GM18511 (cell line): ENCODE measurements around the gene TUBE1.

Experiments used
- ATAC-seq: cut with Tn5 transposase; IDR thresholded peaks from one replicate; pipeline ENCODE4 v1.9.1; 2021; ENCODE audit warnings: mild to moderate bottlenecking, moderate library complexity; ENCODE audit not compliant: unreplicated experiment

TUBE1 gene

DNA sequence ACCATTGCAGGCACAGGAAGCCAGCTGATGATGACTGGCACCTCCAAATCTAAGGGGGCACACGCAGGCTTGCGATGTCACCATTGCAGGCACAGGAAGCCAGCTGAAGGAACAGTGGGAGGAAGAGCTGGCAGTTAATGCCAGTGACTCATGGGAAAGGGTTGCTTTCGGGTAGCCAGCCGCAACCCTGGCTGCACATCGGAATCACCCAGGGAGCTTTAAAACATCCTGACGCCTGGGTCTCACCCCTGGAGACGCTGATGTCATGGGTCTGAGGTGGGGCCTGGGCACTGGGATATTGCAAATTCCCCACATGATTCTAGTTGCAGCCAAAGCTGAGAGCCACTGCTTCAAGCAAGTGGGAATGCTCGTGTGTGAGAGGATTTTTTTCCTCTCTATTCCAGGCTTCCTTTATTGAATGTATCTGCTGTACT is 49.5 kb downstream of the TUBE1 start:
- no peak for ATAC-seq

- ATAC-seq, result no peak
Measured at GRCh38 chr6:112036088-112036637, 51.1 kb downstream of the TUBE1 start.

DNA sequence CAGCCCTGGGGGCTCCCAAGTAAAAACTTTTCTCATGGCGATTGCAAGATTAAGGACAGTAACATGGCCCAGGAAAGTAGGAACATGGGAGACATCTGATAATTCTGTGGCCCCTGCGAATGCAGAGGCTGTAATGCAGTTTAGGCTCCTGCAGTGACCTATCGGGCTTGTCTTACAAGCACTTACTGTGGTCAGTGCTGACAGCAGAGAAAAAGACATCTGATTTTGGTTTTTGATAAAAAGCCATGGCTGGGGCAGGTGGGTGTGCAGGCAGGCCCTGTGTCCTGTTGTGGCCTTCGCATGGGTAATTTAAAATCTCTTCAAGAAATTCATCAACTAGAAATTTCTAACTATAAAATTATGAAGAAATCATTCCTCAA is 52.7 kb downstream of the TUBE1 start:
- no peak for ATAC-seq

GRCh38 chr6:112033791-112034615 is 53.3 kb downstream of the TUBE1 start:
- ATAC-seq, result no peak

GRCh38 chr6:112032728-112033127 is 54.6 kb downstream of the TUBE1 start:
- ATAC-seq, result no peak

- no peak for ATAC-seq
Measured at GRCh38 chr6:112031960-112032359, 55.3 kb downstream of the TUBE1 start.

GRCh38 chr6:112030961-112031660 is 56.2 kb downstream of the TUBE1 start:
- no peak for ATAC-seq

- ATAC-seq, result no peak
Measured at GRCh38 chr6:112030206-112030960, 56.9 kb downstream of the TUBE1 start.

DNA sequence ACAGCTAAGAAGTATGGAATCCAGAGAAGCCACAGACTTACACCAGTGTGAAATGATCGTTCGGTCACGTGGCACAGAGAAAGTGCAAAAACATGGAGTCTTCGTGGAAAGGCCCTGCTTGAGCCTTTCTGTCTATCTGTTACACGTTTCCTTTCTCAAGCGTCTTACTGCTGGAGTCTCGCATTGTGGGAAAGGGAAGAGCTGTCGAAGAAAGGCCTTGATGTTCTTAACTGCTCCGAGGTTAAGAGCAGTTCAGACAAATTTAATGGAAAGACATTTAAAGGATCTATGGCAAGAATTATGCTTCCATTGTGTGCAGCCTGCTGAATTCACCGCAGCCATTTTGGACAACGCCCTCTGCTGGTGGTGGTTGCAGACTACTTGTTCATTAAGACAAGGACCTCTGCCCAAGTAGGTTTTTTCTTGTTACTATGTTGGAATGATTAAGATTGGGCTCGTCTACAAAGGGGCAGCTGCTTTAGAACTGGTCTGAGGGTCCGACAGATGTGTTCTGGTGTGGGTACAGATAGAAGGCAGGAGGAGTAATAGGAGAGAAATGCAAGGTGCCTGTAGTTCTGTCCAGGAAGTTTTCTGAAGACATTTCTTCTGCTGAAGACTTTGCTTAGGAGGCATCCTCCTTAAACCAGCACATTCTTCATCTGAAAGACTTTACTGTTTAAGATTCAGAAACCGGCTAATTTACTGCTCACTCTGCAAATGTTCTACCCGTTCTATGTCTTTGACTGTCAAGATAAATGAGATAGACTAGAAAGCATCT is 58.0 kb downstream of the TUBE1 start:
- ATAC-seq, result peak; percentile 71

DNA sequence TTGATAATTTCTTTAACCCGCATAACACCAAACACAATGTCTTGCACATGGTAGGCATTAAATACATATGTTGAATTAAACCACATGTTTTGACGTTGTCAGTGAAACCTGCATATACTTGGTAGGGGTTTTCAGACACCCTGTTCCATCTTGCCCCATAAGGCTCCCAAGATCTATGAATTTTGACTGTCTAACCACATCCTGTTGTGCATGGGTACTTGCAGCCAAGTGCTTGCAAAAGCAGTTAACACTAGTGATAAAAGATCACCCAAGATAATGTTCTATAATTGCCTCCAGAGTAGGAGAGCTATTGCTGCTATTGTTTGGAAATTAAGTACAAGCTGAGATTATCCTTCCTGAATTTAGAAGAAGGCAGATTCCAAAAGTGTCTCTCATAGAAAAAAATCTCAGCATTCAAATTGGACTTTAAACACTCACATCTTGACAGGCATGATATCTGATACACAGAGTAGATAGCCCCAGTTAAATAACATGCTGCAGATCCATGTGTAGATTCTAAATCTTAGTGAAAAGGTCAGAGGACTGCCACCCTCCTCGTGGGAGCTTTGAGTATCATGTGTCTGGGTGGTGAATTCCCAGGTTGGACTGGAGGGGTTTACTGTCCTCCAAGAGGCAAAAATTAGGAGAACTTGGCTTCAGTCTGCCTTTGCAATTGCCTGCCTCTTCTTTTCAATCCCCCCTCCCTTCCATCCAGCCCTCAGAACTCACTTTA is 59.2 kb downstream of the TUBE1 start:
- ATAC-seq, result peak; percentile 79

DNA sequence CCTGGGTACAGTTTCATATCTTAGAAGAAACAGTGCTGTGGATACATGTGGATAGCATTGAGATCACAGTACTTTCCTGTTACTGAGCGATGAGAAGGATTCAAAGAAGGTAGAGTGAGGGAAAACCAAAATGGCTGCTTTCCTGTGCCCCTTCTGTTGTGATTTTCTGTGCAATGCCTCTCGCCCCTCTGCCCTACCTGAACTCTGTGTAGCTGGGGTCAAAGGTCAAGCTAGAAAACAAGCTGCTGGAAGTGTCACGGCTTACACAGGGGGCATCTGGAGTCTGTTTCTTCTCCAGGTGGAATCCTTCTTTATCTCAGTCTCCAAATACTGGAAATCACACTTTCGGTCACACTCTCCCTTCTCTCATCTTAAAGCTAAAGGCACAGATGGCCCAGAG is 60.3 kb downstream of the TUBE1 start:
- no peak for ATAC-seq

DNA sequence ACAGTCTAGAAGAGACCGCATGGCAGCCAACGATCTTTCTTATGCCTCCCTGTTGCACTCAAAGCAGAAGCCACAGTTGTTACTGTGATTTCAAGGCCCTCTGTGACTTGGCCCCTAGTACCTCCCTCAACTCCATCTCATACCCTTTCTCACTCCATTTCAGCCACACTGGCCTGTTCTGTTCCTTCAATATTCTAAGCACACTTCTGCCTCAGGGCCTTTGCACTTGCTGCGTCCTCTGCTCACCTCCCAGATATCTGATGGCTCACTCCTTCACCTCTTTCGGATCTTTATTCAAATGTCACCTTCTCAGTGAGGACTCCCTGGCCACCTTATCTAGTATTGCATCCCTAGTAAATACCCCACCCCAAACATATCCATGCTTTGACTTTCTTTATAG is 62.8 kb downstream of the TUBE1 start:
- no peak for ATAC-seq

DNA sequence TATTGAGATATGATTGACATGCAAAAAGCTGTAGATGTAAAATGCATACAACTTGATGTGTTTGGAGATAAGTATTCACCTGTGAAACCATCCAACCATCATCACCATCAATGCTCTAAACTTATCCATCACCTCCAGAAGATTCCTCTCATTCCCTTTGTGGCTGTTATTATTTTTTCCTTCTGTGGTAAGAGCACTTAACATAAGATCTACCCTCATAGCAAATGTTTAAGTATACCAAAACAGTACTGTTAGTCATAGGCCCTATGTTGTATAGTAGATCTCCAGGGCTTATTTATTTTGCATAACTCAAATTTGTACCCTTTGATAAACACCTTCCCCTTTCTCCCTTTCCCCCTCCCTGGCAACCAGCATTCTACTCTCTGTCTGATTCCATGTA is 64.5 kb downstream of the TUBE1 start:
- no peak for ATAC-seq

- ATAC-seq, result no peak
Measured at GRCh38 chr6:112021691-112022310, 65.5 kb downstream of the TUBE1 start.
